ENCODE measurements around the gene MYBPC2. TPM values are rescaled to one million over a fixed set of nuclear protein-coding genes. Genes with fewer than 3 reads are reported as not detected.

Gene MYBPC2
- total and polyA plus RNA-seq, 9 of the 15 experiments (the other 6 are each of a cell fraction or from before 2014, with no cell fraction given): 0.01 to 0.14 (median 0.04) TPM; not detected in 6

DNA sequence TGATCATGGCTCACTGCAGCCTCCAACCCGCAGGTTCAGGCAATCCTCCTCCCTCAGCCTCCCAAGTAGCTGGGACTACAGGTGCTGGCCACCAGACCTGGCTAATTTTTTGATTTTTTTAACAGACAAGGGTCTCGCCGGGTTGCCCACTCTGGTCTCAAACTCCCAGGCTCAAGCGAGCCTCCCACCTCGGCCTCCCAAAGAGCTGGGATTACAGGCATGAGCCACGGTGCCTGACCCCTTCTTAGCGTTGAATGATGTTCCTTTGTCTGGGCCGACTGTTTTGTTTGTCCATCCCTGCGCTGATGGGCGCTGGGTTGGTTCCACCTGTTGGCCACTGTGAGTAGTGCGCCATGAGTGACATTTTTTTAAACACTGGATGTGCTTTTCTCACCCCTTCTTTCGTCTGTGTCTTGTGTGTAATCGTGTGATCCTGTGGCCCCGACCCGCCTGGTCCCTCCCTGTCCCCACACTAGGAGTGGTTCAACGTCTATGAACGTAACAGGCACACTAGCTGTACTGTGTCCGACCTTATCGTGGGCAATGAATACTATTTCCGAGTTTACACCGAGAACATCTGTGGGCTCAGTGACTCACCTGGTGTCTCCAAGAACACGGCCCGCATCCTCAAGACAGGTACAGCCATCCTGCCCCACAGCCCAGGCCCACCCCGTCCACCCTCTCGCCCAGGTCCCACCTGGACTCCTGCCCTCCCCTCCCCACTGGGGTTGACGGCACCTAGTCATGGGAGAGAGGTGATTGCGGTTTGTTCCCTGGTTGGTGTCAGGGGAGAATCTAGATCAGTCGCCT is 28.6 kb downstream of the MYBPC2 start (continued):
- TF ChIP-seq, protein P1, sequence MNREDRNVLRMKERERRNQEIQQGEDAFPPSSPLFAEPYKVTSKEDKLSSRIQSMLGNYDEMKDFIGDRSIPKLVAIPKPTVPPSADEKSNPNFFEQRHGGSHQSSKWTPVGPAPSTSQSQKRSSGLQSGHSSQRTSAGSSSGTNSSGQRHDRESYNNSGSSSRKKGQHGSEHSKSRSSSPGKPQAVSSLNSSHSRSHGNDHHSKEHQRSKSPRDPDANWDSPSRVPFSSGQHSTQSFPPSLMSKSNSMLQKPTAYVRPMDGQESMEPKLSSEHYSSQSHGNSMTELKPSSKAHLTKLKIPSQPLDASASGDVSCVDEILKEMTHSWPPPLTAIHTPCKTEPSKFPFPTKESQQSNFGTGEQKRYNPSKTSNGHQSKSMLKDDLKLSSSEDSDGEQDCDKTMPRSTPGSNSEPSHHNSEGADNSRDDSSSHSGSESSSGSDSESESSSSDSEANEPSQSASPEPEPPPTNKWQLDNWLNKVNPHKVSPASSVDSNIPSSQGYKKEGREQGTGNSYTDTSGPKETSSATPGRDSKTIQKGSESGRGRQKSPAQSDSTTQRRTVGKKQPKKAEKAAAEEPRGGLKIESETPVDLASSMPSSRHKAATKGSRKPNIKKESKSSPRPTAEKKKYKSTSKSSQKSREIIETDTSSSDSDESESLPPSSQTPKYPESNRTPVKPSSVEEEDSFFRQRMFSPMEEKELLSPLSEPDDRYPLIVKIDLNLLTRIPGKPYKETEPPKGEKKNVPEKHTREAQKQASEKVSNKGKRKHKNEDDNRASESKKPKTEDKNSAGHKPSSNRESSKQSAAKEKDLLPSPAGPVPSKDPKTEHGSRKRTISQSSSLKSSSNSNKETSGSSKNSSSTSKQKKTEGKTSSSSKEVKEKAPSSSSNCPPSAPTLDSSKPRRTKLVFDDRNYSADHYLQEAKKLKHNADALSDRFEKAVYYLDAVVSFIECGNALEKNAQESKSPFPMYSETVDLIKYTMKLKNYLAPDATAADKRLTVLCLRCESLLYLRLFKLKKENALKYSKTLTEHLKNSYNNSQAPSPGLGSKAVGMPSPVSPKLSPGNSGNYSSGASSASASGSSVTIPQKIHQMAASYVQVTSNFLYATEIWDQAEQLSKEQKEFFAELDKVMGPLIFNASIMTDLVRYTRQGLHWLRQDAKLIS (CRISPR knock-in tag; IDR thresholded peaks at IDR 0.05): no peak
- TF ChIP-seq ZNF121 (CRISPR knock-in tag; conservative IDR thresholded peaks at IDR 0.05) (peak; percentile 8; the same call in 1 of the 2 replicates), KDM4B (IDR thresholded peaks at IDR 0.05; ENCODE audit: borderline replicate concordance in 2 of 2, low read depth in 1 of 2) (no peak), ZNF354B (CRISPR knock-in tag; IDR thresholded peaks at IDR 0.05) (no peak), ZNF780A (CRISPR knock-in tag; IDR thresholded peaks at IDR 0.05) (no peak), STAG1 (CRISPR knock-in tag; IDR thresholded peaks at IDR 0.05; ENCODE audit: borderline replicate concordance) (peak; percentile 78; the same call in 1 of the 2 replicates)
- TF ChIP-seq, protein P2, sequence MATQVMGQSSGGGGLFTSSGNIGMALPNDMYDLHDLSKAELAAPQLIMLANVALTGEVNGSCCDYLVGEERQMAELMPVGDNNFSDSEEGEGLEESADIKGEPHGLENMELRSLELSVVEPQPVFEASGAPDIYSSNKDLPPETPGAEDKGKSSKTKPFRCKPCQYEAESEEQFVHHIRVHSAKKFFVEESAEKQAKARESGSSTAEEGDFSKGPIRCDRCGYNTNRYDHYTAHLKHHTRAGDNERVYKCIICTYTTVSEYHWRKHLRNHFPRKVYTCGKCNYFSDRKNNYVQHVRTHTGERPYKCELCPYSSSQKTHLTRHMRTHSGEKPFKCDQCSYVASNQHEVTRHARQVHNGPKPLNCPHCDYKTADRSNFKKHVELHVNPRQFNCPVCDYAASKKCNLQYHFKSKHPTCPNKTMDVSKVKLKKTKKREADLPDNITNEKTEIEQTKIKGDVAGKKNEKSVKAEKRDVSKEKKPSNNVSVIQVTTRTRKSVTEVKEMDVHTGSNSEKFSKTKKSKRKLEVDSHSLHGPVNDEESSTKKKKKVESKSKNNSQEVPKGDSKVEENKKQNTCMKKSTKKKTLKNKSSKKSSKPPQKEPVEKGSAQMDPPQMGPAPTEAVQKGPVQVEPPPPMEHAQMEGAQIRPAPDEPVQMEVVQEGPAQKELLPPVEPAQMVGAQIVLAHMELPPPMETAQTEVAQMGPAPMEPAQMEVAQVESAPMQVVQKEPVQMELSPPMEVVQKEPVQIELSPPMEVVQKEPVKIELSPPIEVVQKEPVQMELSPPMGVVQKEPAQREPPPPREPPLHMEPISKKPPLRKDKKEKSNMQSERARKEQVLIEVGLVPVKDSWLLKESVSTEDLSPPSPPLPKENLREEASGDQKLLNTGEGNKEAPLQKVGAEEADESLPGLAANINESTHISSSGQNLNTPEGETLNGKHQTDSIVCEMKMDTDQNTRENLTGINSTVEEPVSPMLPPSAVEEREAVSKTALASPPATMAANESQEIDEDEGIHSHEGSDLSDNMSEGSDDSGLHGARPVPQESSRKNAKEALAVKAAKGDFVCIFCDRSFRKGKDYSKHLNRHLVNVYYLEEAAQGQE (IDR thresholded peaks at IDR 0.05; ENCODE audit: borderline replicate concordance): peak; percentile 83
- TF ChIP-seq, protein P2 (CRISPR knock-in tag; IDR thresholded peaks at IDR 0.05; ENCODE audit: low read depth): no peak
- TF ChIP-seq, protein P3, sequence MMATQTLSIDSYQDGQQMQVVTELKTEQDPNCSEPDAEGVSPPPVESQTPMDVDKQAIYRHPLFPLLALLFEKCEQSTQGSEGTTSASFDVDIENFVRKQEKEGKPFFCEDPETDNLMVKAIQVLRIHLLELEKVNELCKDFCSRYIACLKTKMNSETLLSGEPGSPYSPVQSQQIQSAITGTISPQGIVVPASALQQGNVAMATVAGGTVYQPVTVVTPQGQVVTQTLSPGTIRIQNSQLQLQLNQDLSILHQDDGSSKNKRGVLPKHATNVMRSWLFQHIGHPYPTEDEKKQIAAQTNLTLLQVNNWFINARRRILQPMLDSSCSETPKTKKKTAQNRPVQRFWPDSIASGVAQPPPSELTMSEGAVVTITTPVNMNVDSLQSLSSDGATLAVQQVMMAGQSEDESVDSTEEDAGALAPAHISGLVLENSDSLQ (IDR thresholded peaks at IDR 0.05): peak; percentile 73
- TF ChIP-seq, protein P4, sequence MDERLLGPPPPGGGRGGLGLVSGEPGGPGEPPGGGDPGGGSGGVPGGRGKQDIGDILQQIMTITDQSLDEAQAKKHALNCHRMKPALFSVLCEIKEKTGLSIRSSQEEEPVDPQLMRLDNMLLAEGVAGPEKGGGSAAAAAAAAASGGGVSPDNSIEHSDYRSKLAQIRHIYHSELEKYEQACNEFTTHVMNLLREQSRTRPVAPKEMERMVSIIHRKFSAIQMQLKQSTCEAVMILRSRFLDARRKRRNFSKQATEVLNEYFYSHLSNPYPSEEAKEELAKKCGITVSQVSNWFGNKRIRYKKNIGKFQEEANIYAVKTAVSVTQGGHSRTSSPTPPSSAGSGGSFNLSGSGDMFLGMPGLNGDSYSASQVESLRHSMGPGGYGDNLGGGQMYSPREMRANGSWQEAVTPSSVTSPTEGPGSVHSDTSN (CRISPR knock-in tag; IDR thresholded peaks at IDR 0.05; ENCODE audit: low read depth): no peak
- TF ChIP-seq, protein P4 (tag; conservative IDR thresholded peaks at IDR 0.05; ENCODE audit: low read depth): peak; percentile 56

Data from K562 (cell line).